Measurements from ENCODE around the gene ADCY2. TPM values are rescaled to one million over a fixed set of nuclear protein-coding genes. Genes with fewer than 3 reads are reported as not detected.

ADCY2 gene
- total RNA-seq, 2 experiments from 2014 or later = not detected

- CTCF ChIA-PET = no interaction called here
- Mint-ChIP-seq H3K27me3 (ENCODE audit: low read depth) (peaks cover 3% of the 10 kb centered on the region), H3K36me3 (ENCODE audit: low read depth) (no peaks in the 10 kb centered on the region), H3K4me3 (no peak overlapping the region), H3K4me1 (ENCODE audit: low read depth) (no peaks in the 10 kb centered on the region), H3K9me3 (peaks cover 2% of the 10 kb centered on the region), H3K27ac (no peak overlapping the region)
- intact Hi-C loops (cut with micrococcal nuclease) = no loop called here
- DNase-seq = no peak
Observed at GRCh38 chr5:7634837-7635236, 238.9 kb downstream of the ADCY2 start.

GRCh38 chr5:7638456-7638855 is 242.5 kb downstream of the ADCY2 start:
- no peaks in the 10 kb centered on the region for H3K36me3 Mint-ChIP-seq (ENCODE audit: low read depth)
- intact Hi-C loops (cut with micrococcal nuclease) = no loop called here
- H3K4me1 Mint-ChIP-seq (ENCODE audit: low read depth) = no peaks in the 10 kb centered on the region
- H3K4me3 Mint-ChIP-seq = no peak overlapping the region
- no peak for DNase-seq
- CTCF ChIA-PET = no interaction called here
- H3K27me3 Mint-ChIP-seq (ENCODE audit: low read depth) = no peaks in the 10 kb centered on the region
- H3K9me3 Mint-ChIP-seq = peaks cover 8% of the 10 kb centered on the region
- no peak overlapping the region for H3K27ac Mint-ChIP-seq

GRCh38 chr5:7642029-7642428 is 246.1 kb downstream of the ADCY2 start:
- Mint-ChIP-seq H3K27ac (no peak overlapping the region), H3K27me3 (ENCODE audit: low read depth) (no peaks in the 10 kb centered on the region)
- CTCF ChIA-PET = no interaction called here

GRCh38 chr5:7644723-7645122 is 248.8 kb downstream of the ADCY2 start:
- no peak overlapping the region for H3K27ac Mint-ChIP-seq
- peaks cover 16% of the 10 kb centered on the region for H3K9me3 Mint-ChIP-seq
- intact Hi-C loops (cut with micrococcal nuclease) = no loop called here
- no peak overlapping the region for H3K4me3 Mint-ChIP-seq
- DNase-seq = no peak
- CTCF ChIA-PET = no interaction called here
- no peaks in the 10 kb centered on the region for H3K4me1 Mint-ChIP-seq (ENCODE audit: low read depth)
- no peaks in the 10 kb centered on the region for H3K27me3 Mint-ChIP-seq (ENCODE audit: low read depth)
- H3K36me3 Mint-ChIP-seq (ENCODE audit: low read depth) = no peaks in the 10 kb centered on the region

More at GRCh38 chr5:7642029-7642428, 246.1 kb downstream of the ADCY2 start:
- Mint-ChIP-seq H3K4me3 (no peak overlapping the region), H3K36me3 (ENCODE audit: low read depth) (no peaks in the 10 kb centered on the region), H3K4me1 (ENCODE audit: low read depth) (no peaks in the 10 kb centered on the region), H3K9me3 (peaks cover 16% of the 10 kb centered on the region)
- DNase-seq = no peak
- intact Hi-C loops (cut with micrococcal nuclease) = no loop called here

- DNase-seq = no peak
- no peak overlapping the region for H3K4me3 Mint-ChIP-seq
- CTCF ChIA-PET = no interaction called here
- intact Hi-C loops (cut with micrococcal nuclease) = no loop called here
- no peaks in the 10 kb centered on the region for H3K36me3 Mint-ChIP-seq (ENCODE audit: low read depth)
- peaks cover 2% of the 10 kb centered on the region for H3K27me3 Mint-ChIP-seq (ENCODE audit: low read depth)
- no peaks in the 10 kb centered on the region for H3K4me1 Mint-ChIP-seq (ENCODE audit: low read depth)
- no peaks in the 10 kb centered on the region for H3K9me3 Mint-ChIP-seq
- no peak overlapping the region for H3K27ac Mint-ChIP-seq
Observed at GRCh38 chr5:7650755-7651154, 254.8 kb downstream of the ADCY2 start.

- H3K9me3 Mint-ChIP-seq = no peaks in the 10 kb centered on the region
- no peak overlapping the region for H3K4me3 Mint-ChIP-seq
- H3K27me3 Mint-ChIP-seq (ENCODE audit: low read depth) = peaks cover 2% of the 10 kb centered on the region
- H3K4me1 Mint-ChIP-seq (ENCODE audit: low read depth) = no peaks in the 10 kb centered on the region
- H3K36me3 Mint-ChIP-seq (ENCODE audit: low read depth) = no peaks in the 10 kb centered on the region
- no peak for DNase-seq
- CTCF ChIA-PET = no interaction called here
- no peak overlapping the region for H3K27ac Mint-ChIP-seq
- intact Hi-C loops (cut with micrococcal nuclease) = no loop called here
Observed at GRCh38 chr5:7653046-7653445, 257.1 kb downstream of the ADCY2 start.

- Mint-ChIP-seq H3K27ac (no peak overlapping the region), H3K4me3 (no peak overlapping the region), H3K9me3 (no peaks in the 10 kb centered on the region), H3K36me3 (ENCODE audit: low read depth) (no peaks in the 10 kb centered on the region), H3K4me1 (ENCODE audit: low read depth) (no peaks in the 10 kb centered on the region), H3K27me3 (ENCODE audit: low read depth) (peaks cover 2% of the 10 kb centered on the region)
- CTCF ChIA-PET = no interaction called here
- no peak for DNase-seq
- intact Hi-C loops (cut with micrococcal nuclease) = no loop called here
Observed at GRCh38 chr5:7657153-7657552, 261.2 kb downstream of the ADCY2 start.

- Mint-ChIP-seq H3K9me3 (no peaks in the 10 kb centered on the region), H3K27me3 (ENCODE audit: low read depth) (no peaks in the 10 kb centered on the region), H3K27ac (no peak overlapping the region), H3K4me3 (no peak overlapping the region), H3K36me3 (ENCODE audit: low read depth) (no peaks in the 10 kb centered on the region), H3K4me1 (ENCODE audit: low read depth) (no peaks in the 10 kb centered on the region)
- DNase-seq = no peak
- intact Hi-C loops (cut with micrococcal nuclease) = no loop called here
- CTCF ChIA-PET = no interaction called here
Observed at GRCh38 chr5:7659420-7659819, 263.5 kb downstream of the ADCY2 start.

GRCh38 chr5:7662289-7662688 is 266.4 kb downstream of the ADCY2 start:
- intact Hi-C loops (cut with micrococcal nuclease) = no loop called here
- peaks cover 2% of the 10 kb centered on the region for H3K27me3 Mint-ChIP-seq (ENCODE audit: low read depth)
- H3K4me3 Mint-ChIP-seq = no peak overlapping the region
- no peaks in the 10 kb centered on the region for H3K9me3 Mint-ChIP-seq
- no peaks in the 10 kb centered on the region for H3K36me3 Mint-ChIP-seq (ENCODE audit: low read depth)
- CTCF ChIA-PET = no interaction called here
- H3K4me1 Mint-ChIP-seq (ENCODE audit: low read depth) = no peaks in the 10 kb centered on the region
- no peak for DNase-seq
- no peak overlapping the region for H3K27ac Mint-ChIP-seq

- peaks cover 3% of the 10 kb centered on the region for H3K27me3 Mint-ChIP-seq (ENCODE audit: low read depth)
- CTCF ChIA-PET = no interaction called here
- H3K36me3 Mint-ChIP-seq (ENCODE audit: low read depth) = no peaks in the 10 kb centered on the region
- H3K27ac Mint-ChIP-seq = no peak overlapping the region
- no peak overlapping the region for H3K4me3 Mint-ChIP-seq
- H3K9me3 Mint-ChIP-seq = no peaks in the 10 kb centered on the region
- no peaks in the 10 kb centered on the region for H3K4me1 Mint-ChIP-seq (ENCODE audit: low read depth)
- intact Hi-C loops (cut with micrococcal nuclease) = no loop called here
- no peak for DNase-seq
Observed at GRCh38 chr5:7663808-7664207, 267.9 kb downstream of the ADCY2 start.

GRCh38 chr5:7664208-7664607 is 268.3 kb downstream of the ADCY2 start:
- H3K4me3 Mint-ChIP-seq = no peak overlapping the region
- H3K27me3 Mint-ChIP-seq (ENCODE audit: low read depth) = peaks cover 3% of the 10 kb centered on the region
- no peaks in the 10 kb centered on the region for H3K9me3 Mint-ChIP-seq
- H3K36me3 Mint-ChIP-seq (ENCODE audit: low read depth) = no peaks in the 10 kb centered on the region
- no peak overlapping the region for H3K27ac Mint-ChIP-seq
- intact Hi-C loops (cut with micrococcal nuclease) = no loop called here
- no peaks in the 10 kb centered on the region for H3K4me1 Mint-ChIP-seq (ENCODE audit: low read depth)
- no peak for DNase-seq
- CTCF ChIA-PET = no interaction called here

- DNase-seq = no peak
- CTCF ChIA-PET = no interaction called here
- Mint-ChIP-seq H3K27ac (no peak overlapping the region), H3K27me3 (ENCODE audit: low read depth) (peaks cover 3% of the 10 kb centered on the region), H3K4me1 (ENCODE audit: low read depth) (no peaks in the 10 kb centered on the region), H3K36me3 (ENCODE audit: low read depth) (no peaks in the 10 kb centered on the region), H3K9me3 (no peaks in the 10 kb centered on the region), H3K4me3 (no peak overlapping the region)
- intact Hi-C loops (cut with micrococcal nuclease) = no loop called here
Observed at GRCh38 chr5:7667216-7667767, 271.4 kb downstream of the ADCY2 start.

GRCh38 chr5:7668161-7668560 is 272.2 kb downstream of the ADCY2 start:
- no peak overlapping the region for H3K27ac Mint-ChIP-seq
- H3K27me3 Mint-ChIP-seq (ENCODE audit: low read depth) = peaks cover 3% of the 10 kb centered on the region
- CTCF ChIA-PET = no interaction called here
- no peaks in the 10 kb centered on the region for H3K9me3 Mint-ChIP-seq
- H3K4me1 Mint-ChIP-seq (ENCODE audit: low read depth) = no peaks in the 10 kb centered on the region
- intact Hi-C loops (cut with micrococcal nuclease) = no loop called here
- H3K4me3 Mint-ChIP-seq = no peak overlapping the region
- no peak for DNase-seq
- H3K36me3 Mint-ChIP-seq (ENCODE audit: low read depth) = no peaks in the 10 kb centered on the region

GRCh38 chr5:7668627-7669026 is 272.7 kb downstream of the ADCY2 start:
- Mint-ChIP-seq H3K27ac (no peak overlapping the region), H3K36me3 (ENCODE audit: low read depth) (no peaks in the 10 kb centered on the region), H3K27me3 (ENCODE audit: low read depth) (peaks cover 3% of the 10 kb centered on the region), H3K4me1 (ENCODE audit: low read depth) (no peaks in the 10 kb centered on the region), H3K9me3 (no peaks in the 10 kb centered on the region), H3K4me3 (no peak overlapping the region)
- intact Hi-C loops (cut with micrococcal nuclease) = no loop called here
- no peak for DNase-seq
- CTCF ChIA-PET = no interaction called here
